Effector memory CD8-positive, alpha-beta T cell (primary cell): ENCODE measurements around the gene IRF2BPL.

Experiments used
- ATAC-seq: fragments of 150-1000 bp; cut with Tn5 transposase; replicated peaks from 2 replicates; pipeline ENCODE4 v1.10.0; 2021; ENCODE audit warnings: mild to moderate bottlenecking, moderate library complexity
- DNase-seq, 3 experiments: peaks; one replicate each; pipeline ENCODE4 v3.0.0; 2021
- H3K27ac Mint-ChIP-seq, 2 donors: one replicate each; pipeline ENCODE4 v1.8.0; 2022; ENCODE audit warnings: mild to moderate bottlenecking in 2 of 2, mixed read lengths in 2 of 2, moderate library complexity in 2 of 2
- H3K27me3 Mint-ChIP-seq, 2 donors: one replicate each; pipeline ENCODE4 v1.8.0; 2022; ENCODE audit warnings: mixed read lengths in 2 of 2
- H3K36me3 Mint-ChIP-seq: one replicate; pipeline ENCODE4 v1.8.0; 2022; ENCODE audit warnings: mild to moderate bottlenecking, moderate library complexity, mixed read lengths; ENCODE audit not compliant: insufficient read depth
- H3K4me1 Mint-ChIP-seq, 2 donors: one replicate each; pipeline ENCODE4 v1.8.0; 2022; ENCODE audit warnings: low read depth in 2 of 2, mixed read lengths in 2 of 2
- H3K4me3 Mint-ChIP-seq, 2 donors: one replicate each; pipeline ENCODE4 v1.8.0; 2022; ENCODE audit warnings: mild to moderate bottlenecking in 2 of 2, mixed read lengths in 2 of 2, moderate library complexity in 2 of 2
- H3K9me3 Mint-ChIP-seq, 2 donors: one replicate each; pipeline ENCODE4 v1.8.0; 2022; ENCODE audit warnings: mixed read lengths in 2 of 2

The IRF2BPL gene

GRCh38 chr14:76995279-76996035 is 33.1 kb downstream of the IRF2BPL start:
- DNase-seq: no peak
- Mint-ChIP-seq H3K4me1 (peaks cover 0 to 5% of the 10 kb centered on the region in 2 donors), H3K27me3 (peaks cover 0 to 9% of the 10 kb centered on the region in 2 donors), H3K36me3 (no peaks in the 10 kb centered on the region), H3K9me3 (no peaks in the 10 kb centered on the region), H3K4me3 (no peak overlapping the region), H3K27ac (no peak overlapping the region)
- no peak for ATAC-seq

GRCh38 chr14:76993752-76994151 is 34.8 kb downstream of the IRF2BPL start:
- Mint-ChIP-seq H3K36me3 (no peaks in the 10 kb centered on the region), H3K4me3 (no peak overlapping the region), H3K9me3 (no peaks in the 10 kb centered on the region), H3K27ac (no peak overlapping the region), H3K4me1 (peaks cover 0 to 5% of the 10 kb centered on the region in 2 donors), H3K27me3 (peaks cover 0 to 9% of the 10 kb centered on the region in 2 donors)
- no peak for DNase-seq
- no peak for ATAC-seq

GRCh38 chr14:76990084-76990483 is 38.4 kb downstream of the IRF2BPL start:
- Mint-ChIP-seq H3K4me3 (no peak overlapping the region), H3K27me3 (no peaks in the 10 kb centered on the region), H3K9me3 (no peaks in the 10 kb centered on the region), H3K4me1 (peaks cover 3 to 9% of the 10 kb centered on the region in 2 donors), H3K27ac (no peak overlapping the region), H3K36me3 (peaks cover 2% of the 10 kb centered on the region)
- no peak for DNase-seq
- ATAC-seq: no peak

- H3K27me3 Mint-ChIP-seq: no peaks in the 10 kb centered on the region
- ATAC-seq: no peak
- no peak overlapping the region for H3K4me3 Mint-ChIP-seq
Measured at GRCh38 chr14:76987956-76988520, 40.5 kb downstream of the IRF2BPL start.

GRCh38 chr14:76986231-76986565 is 42.3 kb downstream of the IRF2BPL start:
- Mint-ChIP-seq H3K4me3 (no peak overlapping the region), H3K4me1 (peaks cover 3 to 11% of the 10 kb centered on the region in 2 donors), H3K27ac (no peak overlapping the region), H3K9me3 (peaks cover 0 to 2% of the 10 kb centered on the region in 2 donors), H3K27me3 (no peaks in the 10 kb centered on the region), H3K36me3 (peaks cover 2% of the 10 kb centered on the region)
- DNase-seq (no peak), ATAC-seq (no peak)

More at GRCh38 chr14:76987956-76988520, 40.5 kb downstream of the IRF2BPL start:
- H3K27ac Mint-ChIP-seq: peak overlapping the region in 1 of 2 donors; percentile 73
- peaks cover 2% of the 10 kb centered on the region for H3K36me3 Mint-ChIP-seq
- H3K4me1 Mint-ChIP-seq: peaks cover 3 to 9% of the 10 kb centered on the region in 2 donors
- no peaks in the 10 kb centered on the region for H3K9me3 Mint-ChIP-seq
- no peak for DNase-seq

- peaks cover 3 to 11% of the 10 kb centered on the region in 2 donors for H3K4me1 Mint-ChIP-seq
- no peak overlapping the region for H3K27ac Mint-ChIP-seq
- ATAC-seq (no peak), DNase-seq (no peak)
- H3K9me3 Mint-ChIP-seq: peaks cover 0 to 2% of the 10 kb centered on the region in 2 donors
- no peak overlapping the region for H3K4me3 Mint-ChIP-seq
- no peaks in the 10 kb centered on the region for H3K27me3 Mint-ChIP-seq
- peaks cover 2% of the 10 kb centered on the region for H3K36me3 Mint-ChIP-seq
Measured at GRCh38 chr14:76985540-76986230, 42.8 kb downstream of the IRF2BPL start.

- H3K27ac Mint-ChIP-seq: no peak overlapping the region
- no peak for DNase-seq
Measured at GRCh38 chr14:76984787-76985375, 43.6 kb downstream of the IRF2BPL start.

GRCh38 chr14:76984297-76984696 is 44.2 kb downstream of the IRF2BPL start:
- peaks cover 3 to 11% of the 10 kb centered on the region in 2 donors for H3K4me1 Mint-ChIP-seq
- peaks cover 2% of the 10 kb centered on the region for H3K36me3 Mint-ChIP-seq
- DNase-seq (no peak), ATAC-seq (no peak)
- peaks cover 0 to 2% of the 10 kb centered on the region in 2 donors for H3K9me3 Mint-ChIP-seq
- no peak overlapping the region for H3K27ac Mint-ChIP-seq
- H3K27me3 Mint-ChIP-seq: no peaks in the 10 kb centered on the region
- H3K4me3 Mint-ChIP-seq: no peak overlapping the region

More at GRCh38 chr14:76984787-76985375, 43.6 kb downstream of the IRF2BPL start:
- ATAC-seq: no peak
- peaks cover 3 to 11% of the 10 kb centered on the region in 2 donors for H3K4me1 Mint-ChIP-seq
- peaks cover 2% of the 10 kb centered on the region for H3K36me3 Mint-ChIP-seq
- H3K27me3 Mint-ChIP-seq: no peaks in the 10 kb centered on the region
- peaks cover 0 to 2% of the 10 kb centered on the region in 2 donors for H3K9me3 Mint-ChIP-seq
- no peak overlapping the region for H3K4me3 Mint-ChIP-seq

- Mint-ChIP-seq H3K36me3 (peaks cover 2% of the 10 kb centered on the region), H3K4me1 (peaks cover 7 to 13% of the 10 kb centered on the region in 2 donors)
Measured at GRCh38 chr14:76981670-76982069, 46.8 kb downstream of the IRF2BPL start.

GRCh38 chr14:76977793-76978720 is 50.5 kb downstream of the IRF2BPL start:
- no peaks in the 10 kb centered on the region for H3K27me3 Mint-ChIP-seq
- no peak overlapping the region for H3K4me3 Mint-ChIP-seq
- ATAC-seq (peak; percentile 95), DNase-seq (peak; percentile 62 to 73 (median 68))
- peaks cover 0 to 2% of the 10 kb centered on the region in 2 donors for H3K9me3 Mint-ChIP-seq
- H3K36me3 Mint-ChIP-seq: no peaks in the 10 kb centered on the region
- peak overlapping the region; percentile 82 to 83 for H3K27ac Mint-ChIP-seq
- H3K4me1 Mint-ChIP-seq: peaks cover 7 to 11% of the 10 kb centered on the region in 2 donors

More at GRCh38 chr14:76981670-76982069, 46.8 kb downstream of the IRF2BPL start:
- Mint-ChIP-seq H3K27me3 (no peaks in the 10 kb centered on the region), H3K9me3 (peaks cover 0 to 2% of the 10 kb centered on the region in 2 donors), H3K27ac (peak overlapping the region in 1 of 2 donors; percentile 55), H3K4me3 (no peak overlapping the region)
- DNase-seq (no peak), ATAC-seq (no peak)

- ATAC-seq (no peak), DNase-seq (no peak)
- H3K4me3 Mint-ChIP-seq: no peak overlapping the region
- H3K4me1 Mint-ChIP-seq: peaks cover 7 to 8% of the 10 kb centered on the region in 2 donors
- no peaks in the 10 kb centered on the region for H3K27me3 Mint-ChIP-seq
- peak overlapping the region; percentile 82 to 83 for H3K27ac Mint-ChIP-seq
- H3K36me3 Mint-ChIP-seq: no peaks in the 10 kb centered on the region
- H3K9me3 Mint-ChIP-seq: no peaks in the 10 kb centered on the region
Measured at GRCh38 chr14:76976240-76977005, 52.1 kb downstream of the IRF2BPL start.

- H3K27ac Mint-ChIP-seq: peak overlapping the region in 1 of 2 donors; percentile 82
- no peaks in the 10 kb centered on the region for H3K36me3 Mint-ChIP-seq
- H3K4me1 Mint-ChIP-seq: peaks cover 7 to 8% of the 10 kb centered on the region in 2 donors
- DNase-seq (no peak), ATAC-seq (no peak)
- no peak overlapping the region for H3K4me3 Mint-ChIP-seq
- H3K9me3 Mint-ChIP-seq: no peaks in the 10 kb centered on the region
- H3K27me3 Mint-ChIP-seq: no peaks in the 10 kb centered on the region
Measured at GRCh38 chr14:76975812-76976211, 52.7 kb downstream of the IRF2BPL start.
